Brain microvascular endothelial cell (primary cell): Measurements from ENCODE around the gene PSMB5.
"Not testable (repeated sequence)": the region's sequence is repeated elsewhere in the genome, so short reads cannot be mapped to it uniquely, and the experiment has no call there.

Experiments used
- DNase-seq: peaks from one replicate; pipeline ENCODE4 v3.0.0-alpha.2; 2020
- H3K27ac ChIP-seq: fragments of 250-450 bp; sonication (Bioruptor Pico); 2 replicates; pipeline ENCODE4 v1.5.1; 2020; ENCODE audit warnings: mild to moderate bottlenecking, moderate library complexity
- H3K27me3 ChIP-seq: fragments of 250-450 bp; sonication (Bioruptor Pico); replicated peaks from 2 replicates; pipeline ENCODE4 v1.5.1; 2020; ENCODE audit warnings: mild to moderate bottlenecking
- H3K36me3 ChIP-seq: fragments of 250-450 bp; sonication (Bioruptor Pico); replicated peaks from 2 replicates; pipeline ENCODE4 v1.5.1; 2020; ENCODE audit warnings: mild to moderate bottlenecking
- H3K4me3 ChIP-seq: 2 replicates; pipeline ENCODE4 v1.5.1; 2011; ENCODE audit warnings: low read depth, mild to moderate bottlenecking, control low read depth, low read length, moderate library complexity
- CTCF ChIP-seq: IDR thresholded peaks from 2 replicates; pipeline ENCODE4 v1.5.1; 2011; ENCODE audit warnings: low read depth, mild to moderate bottlenecking, moderate library complexity, low read length, control low read depth, inconsistent platforms; ENCODE audit errors: missing control alignments
- in situ Hi-C: cut with HindIII; loops from 2 replicates; pipeline ENCODE4 v1.10.0; 2017; ENCODE audit warnings: low sequenced_read_pairs, low pct_ligation_motif_present

The PSMB5 gene

GRCh38 chr14:23020143-23021128, 14.3 kb downstream of the PSMB5 start:
- no peak overlapping the region for H3K27ac ChIP-seq
- no peak for DNase-seq
- no peaks in the 10 kb centered on the region for H3K27me3 ChIP-seq
- in situ Hi-C loops = no loop called here
- peaks cover under 1% of the 10 kb centered on the region for H3K36me3 ChIP-seq
- no peak for TF ChIP-seq CTCF
- no peak overlapping the region for H3K4me3 ChIP-seq

GRCh38 chr14:23018107-23018506, 16.6 kb downstream of the PSMB5 start:
- no peak for TF ChIP-seq CTCF
- H3K36me3 ChIP-seq = no peaks in the 10 kb centered on the region
- in situ Hi-C loops = no loop called here
- no peak overlapping the region for H3K4me3 ChIP-seq
- H3K27ac ChIP-seq = no peak overlapping the region
- no peaks in the 10 kb centered on the region for H3K27me3 ChIP-seq
- DNase-seq = no peak

DNA sequence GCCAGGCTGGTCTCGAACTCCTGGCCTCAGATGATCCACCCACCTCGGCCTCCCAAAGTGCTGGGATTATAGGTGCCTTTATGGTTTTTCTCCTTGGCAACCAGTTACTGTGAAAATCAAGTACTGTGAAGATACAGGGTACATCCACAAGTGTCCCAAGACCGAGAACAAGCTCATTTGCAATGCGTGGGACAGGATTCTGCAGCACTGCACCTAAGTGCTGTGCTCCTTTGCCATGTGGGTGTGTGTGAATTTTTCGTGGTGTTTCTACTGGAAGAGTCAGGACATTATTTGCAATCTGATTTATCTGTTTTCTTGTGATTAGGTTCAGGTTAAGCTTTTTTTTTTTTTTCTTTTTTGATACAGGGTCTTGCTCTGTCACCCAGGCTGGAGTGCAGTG, 17.6 kb downstream of the PSMB5 start:
- no peak overlapping the region for H3K4me3 ChIP-seq
- no peak overlapping the region for H3K27ac ChIP-seq
- in situ Hi-C loops = no loop called here
- no peaks in the 10 kb centered on the region for H3K27me3 ChIP-seq
- no peaks in the 10 kb centered on the region for H3K36me3 ChIP-seq
- TF ChIP-seq CTCF = no peak
- DNase-seq = no peak

DNA sequence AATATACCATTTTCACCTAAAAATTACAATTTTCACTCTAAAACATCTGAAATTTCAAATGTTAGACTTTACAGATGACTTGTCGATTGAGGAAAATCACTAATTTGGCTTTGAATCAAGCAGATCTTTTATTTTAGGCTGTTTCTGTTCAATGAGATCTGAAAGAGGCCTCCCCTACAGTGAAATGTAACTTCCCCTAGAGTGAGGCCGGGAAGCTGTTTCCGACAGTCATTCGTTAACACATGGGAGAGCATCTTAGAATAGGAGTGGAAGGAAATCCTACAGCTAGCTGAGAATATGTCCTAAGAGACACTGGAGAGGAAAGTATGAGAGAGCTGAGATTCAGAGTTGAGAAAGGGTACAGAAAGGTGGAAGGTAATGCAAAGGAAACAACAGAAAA, 19.1 kb downstream of the PSMB5 start:
- Histone ChIP-seq H3K27ac (no peak overlapping the region), H3K4me3 (no peak overlapping the region), H3K36me3 (no peaks in the 10 kb centered on the region), H3K27me3 (no peaks in the 10 kb centered on the region)
- TF ChIP-seq CTCF = no peak
- DNase-seq = no peak
- in situ Hi-C loops = no loop called here

DNA sequence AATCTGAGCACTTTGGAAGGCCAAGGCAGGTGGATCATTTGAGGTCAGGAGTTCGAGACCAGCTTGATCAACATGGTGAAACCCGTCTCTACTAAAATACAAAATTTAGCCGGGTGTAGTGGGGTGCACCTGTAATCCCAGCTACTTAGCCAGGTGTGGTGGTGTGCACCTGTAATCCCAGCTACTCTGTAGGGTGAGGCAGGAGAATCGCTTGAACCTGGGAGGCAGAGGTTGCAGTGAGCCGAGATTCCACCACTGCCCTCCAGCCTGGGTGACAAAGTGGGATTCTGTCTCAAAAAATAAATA, 21.0 kb downstream of the PSMB5 start:
- H3K27ac ChIP-seq, H3K36me3 ChIP-seq, in situ Hi-C loops, H3K27me3 ChIP-seq, DNase-seq, H3K4me3 ChIP-seq: not testable (repeated sequence)

GRCh38 chr14:23013054-23013748, 21.5 kb downstream of the PSMB5 start:
- in situ Hi-C loops = no loop called here
- Histone ChIP-seq H3K36me3 (no peaks in the 10 kb centered on the region), H3K27ac (no peak overlapping the region), H3K27me3 (no peaks in the 10 kb centered on the region), H3K4me3 (no peak overlapping the region)
- no peak for DNase-seq
- TF ChIP-seq CTCF = no peak
